ENCODE results near the gene LRBA. TPM values are rescaled to one million over a fixed set of nuclear protein-coding genes. Genes with fewer than 3 reads are reported as not detected.

The LRBA gene
- total and polyA plus RNA-seq, 9 of the 15 experiments (the other 6 are each of a cell fraction or from before 2014, with no cell fraction given) = 24.2 to 88.7 (median 59.7) TPM

DNA sequence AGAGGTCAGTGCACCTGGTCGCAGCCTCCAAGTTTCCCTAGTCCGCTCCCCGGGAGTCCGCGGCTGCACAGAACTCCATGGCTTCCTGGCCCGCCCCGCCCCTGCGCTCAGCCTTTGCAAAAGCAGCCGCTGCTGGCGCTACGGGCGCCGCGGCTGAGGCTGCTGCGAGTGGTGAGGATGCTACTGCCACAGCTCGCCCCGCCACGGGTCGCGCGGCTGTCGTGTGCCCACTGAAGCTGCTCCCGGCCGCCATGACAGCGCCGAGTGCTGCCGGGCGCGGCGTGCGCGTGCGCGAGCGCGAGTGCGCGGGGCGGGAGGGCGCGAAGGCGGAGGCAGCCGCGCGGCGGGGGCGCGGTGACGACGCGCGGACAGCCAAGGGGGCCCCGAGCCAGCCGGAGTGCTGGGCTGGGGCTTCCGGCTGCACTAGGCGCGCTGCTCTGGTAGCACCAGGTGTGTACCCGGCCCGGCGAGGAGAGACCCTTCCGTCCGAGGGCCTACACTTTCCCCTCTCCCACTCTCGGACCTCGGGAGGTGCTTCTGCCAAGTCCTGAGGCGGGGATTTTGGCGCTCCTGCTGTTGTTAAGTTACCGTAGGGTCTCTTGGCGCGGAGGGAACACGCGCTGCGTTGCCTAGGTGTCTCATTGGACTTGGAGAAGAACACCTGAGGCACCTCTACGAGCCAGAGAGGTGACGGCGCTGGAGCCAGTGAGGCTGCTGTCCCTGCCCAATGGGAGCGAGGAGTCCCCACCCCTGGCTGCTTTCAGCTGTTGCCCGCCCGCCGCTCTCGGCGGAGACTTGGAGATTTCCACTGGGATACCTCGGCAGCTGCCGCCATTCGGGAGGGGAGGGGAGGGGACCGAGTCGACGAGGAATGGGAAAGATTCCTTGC lies 619 bp upstream of the LRBA start (continued):
- TF ChIP-seq MBD2 (IDR thresholded peaks at IDR 0.05; ENCODE audit: borderline replicate concordance, low read depth) (peak; percentile 32; the same call in 1 of the 2 replicates), BRCA1 (IDR thresholded peaks at IDR 0.05) (no peak), BRCA1 (CRISPR knock-in tag; IDR thresholded peaks at IDR 0.05) (no peak), ZKSCAN1 (IDR thresholded peaks at IDR 0.05; ENCODE audit: low read depth, low read length) (peak; percentile 23; the same call in 1 of the 2 replicates), ZC3H4 (CRISPR knock-in tag; IDR thresholded peaks at IDR 0.05; ENCODE audit: borderline replicate concordance) (peak; percentile 50; the same call in 1 of the 2 replicates), ZNF431 (CRISPR knock-in tag; IDR thresholded peaks at IDR 0.05) (no peak), CREB5 (CRISPR knock-in tag; IDR thresholded peaks at IDR 0.05) (no peak), ZNF780A (CRISPR knock-in tag; IDR thresholded peaks at IDR 0.05) (no peak)
- TF ChIP-seq, protein P1, sequence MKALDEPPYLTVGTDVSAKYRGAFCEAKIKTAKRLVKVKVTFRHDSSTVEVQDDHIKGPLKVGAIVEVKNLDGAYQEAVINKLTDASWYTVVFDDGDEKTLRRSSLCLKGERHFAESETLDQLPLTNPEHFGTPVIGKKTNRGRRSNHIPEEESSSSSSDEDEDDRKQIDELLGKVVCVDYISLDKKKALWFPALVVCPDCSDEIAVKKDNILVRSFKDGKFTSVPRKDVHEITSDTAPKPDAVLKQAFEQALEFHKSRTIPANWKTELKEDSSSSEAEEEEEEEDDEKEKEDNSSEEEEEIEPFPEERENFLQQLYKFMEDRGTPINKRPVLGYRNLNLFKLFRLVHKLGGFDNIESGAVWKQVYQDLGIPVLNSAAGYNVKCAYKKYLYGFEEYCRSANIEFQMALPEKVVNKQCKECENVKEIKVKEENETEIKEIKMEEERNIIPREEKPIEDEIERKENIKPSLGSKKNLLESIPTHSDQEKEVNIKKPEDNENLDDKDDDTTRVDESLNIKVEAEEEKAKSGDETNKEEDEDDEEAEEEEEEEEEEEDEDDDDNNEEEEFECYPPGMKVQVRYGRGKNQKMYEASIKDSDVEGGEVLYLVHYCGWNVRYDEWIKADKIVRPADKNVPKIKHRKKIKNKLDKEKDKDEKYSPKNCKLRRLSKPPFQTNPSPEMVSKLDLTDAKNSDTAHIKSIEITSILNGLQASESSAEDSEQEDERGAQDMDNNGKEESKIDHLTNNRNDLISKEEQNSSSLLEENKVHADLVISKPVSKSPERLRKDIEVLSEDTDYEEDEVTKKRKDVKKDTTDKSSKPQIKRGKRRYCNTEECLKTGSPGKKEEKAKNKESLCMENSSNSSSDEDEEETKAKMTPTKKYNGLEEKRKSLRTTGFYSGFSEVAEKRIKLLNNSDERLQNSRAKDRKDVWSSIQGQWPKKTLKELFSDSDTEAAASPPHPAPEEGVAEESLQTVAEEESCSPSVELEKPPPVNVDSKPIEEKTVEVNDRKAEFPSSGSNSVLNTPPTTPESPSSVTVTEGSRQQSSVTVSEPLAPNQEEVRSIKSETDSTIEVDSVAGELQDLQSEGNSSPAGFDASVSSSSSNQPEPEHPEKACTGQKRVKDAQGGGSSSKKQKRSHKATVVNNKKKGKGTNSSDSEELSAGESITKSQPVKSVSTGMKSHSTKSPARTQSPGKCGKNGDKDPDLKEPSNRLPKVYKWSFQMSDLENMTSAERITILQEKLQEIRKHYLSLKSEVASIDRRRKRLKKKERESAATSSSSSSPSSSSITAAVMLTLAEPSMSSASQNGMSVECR (CRISPR knock-in tag; IDR thresholded peaks at IDR 0.05) = peak; percentile 9
- TF ChIP-seq, protein P2, sequence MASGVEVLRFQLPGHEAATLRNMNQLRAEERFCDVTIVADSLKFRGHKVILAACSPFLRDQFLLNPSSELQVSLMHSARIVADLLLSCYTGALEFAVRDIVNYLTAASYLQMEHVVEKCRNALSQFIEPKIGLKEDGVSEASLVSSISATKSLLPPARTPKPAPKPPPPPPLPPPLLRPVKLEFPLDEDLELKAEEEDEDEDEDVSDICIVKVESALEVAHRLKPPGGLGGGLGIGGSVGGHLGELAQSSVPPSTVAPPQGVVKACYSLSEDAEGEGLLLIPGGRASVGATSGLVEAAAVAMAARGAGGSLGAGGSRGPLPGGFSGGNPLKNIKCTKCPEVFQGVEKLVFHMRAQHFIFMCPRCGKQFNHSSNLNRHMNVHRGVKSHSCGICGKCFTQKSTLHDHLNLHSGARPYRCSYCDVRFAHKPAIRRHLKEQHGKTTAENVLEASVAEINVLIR (CRISPR knock-in tag; IDR thresholded peaks at IDR 0.05) = peak; percentile 13; the same call in 1 of the 2 replicates
- TF ChIP-seq, protein P3, sequence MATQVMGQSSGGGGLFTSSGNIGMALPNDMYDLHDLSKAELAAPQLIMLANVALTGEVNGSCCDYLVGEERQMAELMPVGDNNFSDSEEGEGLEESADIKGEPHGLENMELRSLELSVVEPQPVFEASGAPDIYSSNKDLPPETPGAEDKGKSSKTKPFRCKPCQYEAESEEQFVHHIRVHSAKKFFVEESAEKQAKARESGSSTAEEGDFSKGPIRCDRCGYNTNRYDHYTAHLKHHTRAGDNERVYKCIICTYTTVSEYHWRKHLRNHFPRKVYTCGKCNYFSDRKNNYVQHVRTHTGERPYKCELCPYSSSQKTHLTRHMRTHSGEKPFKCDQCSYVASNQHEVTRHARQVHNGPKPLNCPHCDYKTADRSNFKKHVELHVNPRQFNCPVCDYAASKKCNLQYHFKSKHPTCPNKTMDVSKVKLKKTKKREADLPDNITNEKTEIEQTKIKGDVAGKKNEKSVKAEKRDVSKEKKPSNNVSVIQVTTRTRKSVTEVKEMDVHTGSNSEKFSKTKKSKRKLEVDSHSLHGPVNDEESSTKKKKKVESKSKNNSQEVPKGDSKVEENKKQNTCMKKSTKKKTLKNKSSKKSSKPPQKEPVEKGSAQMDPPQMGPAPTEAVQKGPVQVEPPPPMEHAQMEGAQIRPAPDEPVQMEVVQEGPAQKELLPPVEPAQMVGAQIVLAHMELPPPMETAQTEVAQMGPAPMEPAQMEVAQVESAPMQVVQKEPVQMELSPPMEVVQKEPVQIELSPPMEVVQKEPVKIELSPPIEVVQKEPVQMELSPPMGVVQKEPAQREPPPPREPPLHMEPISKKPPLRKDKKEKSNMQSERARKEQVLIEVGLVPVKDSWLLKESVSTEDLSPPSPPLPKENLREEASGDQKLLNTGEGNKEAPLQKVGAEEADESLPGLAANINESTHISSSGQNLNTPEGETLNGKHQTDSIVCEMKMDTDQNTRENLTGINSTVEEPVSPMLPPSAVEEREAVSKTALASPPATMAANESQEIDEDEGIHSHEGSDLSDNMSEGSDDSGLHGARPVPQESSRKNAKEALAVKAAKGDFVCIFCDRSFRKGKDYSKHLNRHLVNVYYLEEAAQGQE (IDR thresholded peaks at IDR 0.05; ENCODE audit: borderline replicate concordance) = no peak
- TF ChIP-seq, protein P3 (CRISPR knock-in tag; IDR thresholded peaks at IDR 0.05; ENCODE audit: low read depth) = peak; percentile 78; the same call in 1 of the 2 replicates

Measured in K562 (cell line).